GM18951 (cell line): ENCODE data around the gene CUL4A.

ENCODE experiments used
- POLR2A ChIP-seq: IDR thresholded peaks from 4 replicates; pipeline ENCODE4 v1.6.1; 2011; ENCODE audit warnings: mild to moderate bottlenecking; ENCODE audit not compliant: insufficient read length, insufficient read depth; ENCODE audit errors: extremely low read depth
- in situ Hi-C: fragments of 300-500 bp; cut with MboI; formaldehyde crosslinking; loops from one replicate; pipeline ENCODE4 v1.12.0; 2022; ENCODE audit warnings: low sequenced_read_pairs, mixed read lengths, inconsistent platforms; ENCODE audit not compliant: unreplicated experiment

CUL4A gene

DNA sequence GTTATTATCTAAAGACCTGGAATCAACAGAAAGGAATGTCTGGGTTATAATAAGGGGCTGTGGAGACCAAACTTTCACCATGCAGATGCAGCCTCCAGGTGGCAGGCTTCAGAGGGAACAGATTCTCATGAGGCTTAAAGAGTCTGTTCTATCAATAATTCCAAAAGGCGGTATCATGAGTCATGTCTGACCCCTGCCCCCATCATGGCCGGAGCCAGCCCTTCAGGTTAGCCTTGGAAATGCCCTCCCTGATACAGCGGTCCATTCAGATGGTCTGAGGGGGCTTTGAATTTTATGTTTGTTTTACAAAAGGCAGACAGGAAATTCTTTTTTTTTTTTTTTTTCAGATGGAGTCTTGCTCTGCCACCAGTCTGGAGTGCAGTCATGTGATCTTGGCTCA lies 66.0 kb downstream of the CUL4A start:
- no peak for TF ChIP-seq POLR2A
- in situ Hi-C loops, result no loop called here

DNA sequence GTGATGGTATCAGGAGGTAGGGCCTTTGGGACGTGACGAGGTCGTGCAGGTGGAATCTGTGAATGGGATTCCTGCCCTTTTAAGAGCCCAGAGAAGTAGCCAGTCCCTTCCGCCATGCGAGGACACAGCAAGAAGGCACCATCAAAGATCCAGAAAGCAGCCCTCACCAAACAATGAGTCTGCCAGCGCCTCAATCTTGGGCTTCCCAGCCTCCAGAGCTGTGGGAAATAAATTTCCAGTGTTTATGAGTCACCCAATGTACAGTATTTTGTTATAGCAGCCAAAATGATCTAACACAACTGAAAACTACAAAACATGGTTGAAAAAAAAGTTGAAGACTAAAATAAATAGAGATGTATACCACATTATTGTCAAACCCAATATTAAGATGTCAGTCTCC lies 70.7 kb downstream of the CUL4A start:
- in situ Hi-C loops, result no loop called here
- no peak for TF ChIP-seq POLR2A

DNA sequence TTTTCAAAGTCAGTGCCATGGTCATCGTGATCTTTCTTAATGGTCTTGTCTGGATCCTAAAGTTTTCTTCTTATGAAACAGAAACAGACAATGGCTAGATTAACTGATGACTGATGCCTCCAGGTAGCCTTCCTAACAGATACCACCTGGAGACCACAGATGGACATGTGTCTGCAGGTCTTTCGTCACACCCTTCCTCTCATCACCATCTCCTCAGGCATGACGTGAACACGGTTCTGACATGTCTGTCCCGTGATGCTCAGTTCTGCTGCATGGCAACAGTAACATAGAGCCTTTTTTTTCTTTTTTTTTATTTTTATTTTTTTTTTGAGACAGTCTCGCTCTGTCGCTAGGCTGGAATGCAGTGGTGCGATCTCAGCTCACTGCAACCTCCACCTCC lies 74.5 kb downstream of the CUL4A start:
- no peak for TF ChIP-seq POLR2A
- in situ Hi-C loops, result no loop called here

DNA sequence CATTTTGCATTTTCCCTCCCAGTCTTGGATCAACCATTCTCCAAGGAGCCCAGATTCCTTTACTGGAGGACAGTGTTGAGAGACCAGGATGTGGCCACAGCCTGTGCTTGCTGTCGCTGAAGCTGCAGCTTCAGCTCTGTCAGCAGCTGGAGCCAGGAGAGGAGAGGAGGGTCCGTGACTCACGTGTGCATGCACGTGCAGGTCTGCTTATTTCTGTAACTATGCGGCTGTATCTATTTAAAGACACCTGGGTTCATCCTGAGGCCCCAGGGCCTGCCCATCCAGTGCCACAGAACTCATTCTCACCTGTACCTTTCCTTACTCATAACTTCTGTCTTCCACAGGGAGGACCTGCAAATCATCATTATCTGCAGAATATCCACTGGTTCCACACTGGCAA lies 79.5 kb downstream of the CUL4A start:
- TF ChIP-seq POLR2A, result no peak
- in situ Hi-C loops, result no loop called here

DNA sequence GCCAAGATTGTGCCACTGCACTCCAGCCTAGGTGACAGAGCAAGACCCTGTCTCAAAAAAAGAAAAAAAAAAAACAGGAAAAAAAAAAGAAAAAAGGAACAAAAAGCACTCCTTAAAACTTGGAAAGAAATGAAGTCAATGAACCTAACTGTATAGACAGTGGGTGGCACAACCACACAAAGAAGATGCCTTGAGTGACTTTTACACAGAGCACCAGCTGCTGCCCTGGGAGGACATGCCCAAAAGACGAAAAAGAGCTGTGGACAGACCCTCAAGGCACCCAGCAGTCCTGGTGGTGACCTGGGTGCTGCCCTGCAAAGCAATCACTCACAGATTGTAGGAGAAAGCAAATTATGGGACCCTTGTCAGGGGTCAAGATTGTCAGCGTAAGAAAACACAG lies 81.7 kb downstream of the CUL4A start:
- in situ Hi-C loops, result no loop called here
- TF ChIP-seq POLR2A, result no peak

DNA sequence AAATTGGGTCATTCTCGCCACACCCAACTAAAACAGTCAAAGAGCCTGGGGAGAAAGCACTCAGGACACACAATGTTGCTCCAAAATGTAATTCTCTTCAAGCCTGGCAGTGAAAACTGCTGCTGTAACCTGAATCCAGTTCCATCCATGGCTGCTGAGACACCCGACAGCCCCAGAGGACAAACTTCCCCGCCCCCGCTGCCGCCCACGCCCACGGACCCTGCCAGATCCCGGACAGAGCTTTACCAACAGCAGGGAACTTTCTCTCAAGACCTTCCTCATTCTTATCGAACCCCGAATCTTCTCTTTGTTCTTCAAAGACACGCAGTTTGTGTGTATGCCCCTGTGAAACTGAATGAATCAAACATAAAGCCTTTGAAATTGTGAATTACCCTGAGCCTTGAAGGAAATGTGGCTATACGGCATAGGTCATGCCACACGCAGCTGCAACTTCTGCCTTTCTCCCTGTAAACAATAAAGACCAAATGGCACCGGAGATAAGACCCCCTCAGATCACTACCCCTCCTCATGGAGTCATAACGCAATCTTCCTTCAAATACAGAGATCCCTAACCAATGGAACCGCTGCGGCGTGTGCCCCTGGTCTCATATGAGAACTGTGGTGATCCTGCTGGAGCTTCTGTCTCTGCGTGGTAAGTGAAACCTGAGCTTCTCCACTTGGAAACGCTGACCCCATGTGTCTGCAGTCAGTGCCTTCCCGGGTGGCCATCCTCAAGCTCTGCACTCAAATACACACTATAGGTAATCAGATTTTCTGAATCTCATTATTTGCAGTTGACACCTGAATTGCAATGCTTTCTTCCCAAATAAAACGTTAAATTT lies 82.8 kb downstream of the CUL4A start:
- in situ Hi-C loops, result no loop called here
- TF ChIP-seq POLR2A, result no peak

DNA sequence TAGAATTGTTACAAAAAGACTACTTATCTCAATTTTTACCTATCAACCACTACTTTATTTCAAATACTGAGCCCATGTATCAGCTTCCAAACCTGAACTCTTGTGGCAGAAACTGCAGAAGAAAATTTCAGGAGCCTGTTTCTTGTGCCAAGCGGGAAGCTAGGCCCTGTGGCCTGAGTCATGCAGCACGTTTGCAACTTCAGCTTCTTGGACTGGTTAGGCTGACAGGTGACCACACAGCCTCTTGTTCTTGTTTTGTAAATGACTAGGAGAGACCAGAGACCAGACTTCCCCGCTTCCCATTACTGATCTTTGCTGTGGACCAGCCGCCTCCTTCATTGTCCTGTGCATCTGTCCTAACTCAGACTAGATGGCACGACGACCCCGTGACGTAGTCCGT lies 84.3 kb downstream of the CUL4A start:
- in situ Hi-C loops, result no loop called here
- no peak for TF ChIP-seq POLR2A

DNA sequence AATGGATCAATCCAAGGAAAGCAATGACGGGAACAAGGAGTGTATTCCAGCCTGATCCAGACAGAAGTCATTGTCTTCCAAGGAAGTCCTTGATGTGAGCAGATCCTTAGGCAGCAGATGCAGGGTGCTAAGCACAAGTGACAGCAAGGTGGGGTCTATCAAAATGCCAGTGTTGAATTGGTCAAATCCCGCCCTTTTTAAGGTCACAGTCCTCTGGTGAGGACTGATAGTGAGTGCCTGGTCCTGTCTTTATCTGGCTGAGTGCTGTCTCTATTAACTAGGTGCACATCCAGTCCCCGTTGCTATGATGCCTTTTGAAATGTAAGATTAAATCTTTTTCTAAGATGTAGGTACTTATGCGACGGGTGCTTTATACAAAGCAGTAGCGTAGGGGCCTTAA lies 86.4 kb downstream of the CUL4A start:
- in situ Hi-C loops, result no loop called here
- no peak for TF ChIP-seq POLR2A

DNA sequence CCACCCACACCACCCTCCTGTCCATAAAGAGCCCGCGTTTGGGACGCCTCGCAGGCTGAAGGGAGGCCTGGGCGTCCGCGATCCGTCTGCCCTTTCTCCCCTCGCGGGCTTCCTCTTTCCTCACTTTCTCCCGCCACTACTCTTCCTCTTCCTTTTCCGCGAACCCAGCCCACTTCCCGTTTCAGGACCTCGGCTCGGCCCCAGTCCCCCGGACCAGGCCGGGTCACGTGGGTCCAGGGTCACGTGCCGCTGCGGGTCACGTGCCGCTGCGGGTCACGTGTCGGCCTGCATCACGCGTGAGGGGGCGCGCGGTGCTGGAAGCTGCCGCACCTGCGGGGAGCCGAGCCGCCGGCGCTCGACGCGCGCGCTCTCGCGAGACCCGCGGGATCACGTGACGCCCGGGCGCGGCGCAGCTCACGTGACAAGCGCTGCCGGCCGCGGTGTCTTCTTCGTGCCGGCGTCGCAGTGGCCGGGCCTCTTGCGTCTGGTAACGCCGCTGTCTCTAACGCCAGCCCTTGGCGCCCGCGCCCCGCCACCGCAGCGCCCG lies 87.5 kb downstream of the CUL4A start, which contains the start of gene LAMP1:
Gene LAMP1 (plus strand): TSS at position 417 of the 547 bp plus-strand sequence. CDS start 196 bp downstream, outside the sequence.
- peak; percentile 71 for TF ChIP-seq POLR2A
- in situ Hi-C loops, result no loop called here

DNA sequence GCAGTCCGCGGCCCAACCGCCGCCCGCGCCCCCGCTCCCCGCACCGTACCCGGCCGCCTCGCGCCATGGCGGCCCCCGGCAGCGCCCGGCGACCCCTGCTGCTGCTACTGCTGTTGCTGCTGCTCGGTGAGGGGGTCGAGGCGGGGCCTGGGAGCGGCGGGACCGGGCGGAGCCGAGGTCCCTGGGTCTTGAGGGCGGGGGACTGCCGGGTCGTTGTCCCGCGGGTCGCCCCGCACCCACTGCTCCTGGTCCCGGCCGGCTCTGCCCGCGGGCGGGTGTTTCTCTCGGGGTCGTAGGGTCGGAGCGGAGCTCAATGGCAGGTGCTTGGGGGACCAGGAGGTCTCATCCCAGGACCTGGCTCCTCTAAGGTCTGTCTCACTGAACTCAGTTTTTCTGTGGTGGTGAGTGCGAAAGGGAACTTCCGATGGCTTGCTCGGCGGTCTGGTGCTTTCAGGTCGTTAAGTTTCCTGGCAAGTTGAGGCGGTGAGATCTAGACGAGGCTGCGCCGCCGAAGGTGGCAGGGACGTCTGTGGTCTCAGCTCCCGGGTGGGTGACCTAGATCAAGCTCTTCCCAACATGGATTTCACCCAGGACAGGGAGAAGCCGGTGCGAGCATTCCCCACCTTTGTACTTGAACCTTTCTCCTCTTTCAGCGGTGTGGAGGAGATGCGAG lies 88.1 kb downstream of the CUL4A start:
- TF ChIP-seq POLR2A, result no peak
- in situ Hi-C loops, result no loop called here

DNA sequence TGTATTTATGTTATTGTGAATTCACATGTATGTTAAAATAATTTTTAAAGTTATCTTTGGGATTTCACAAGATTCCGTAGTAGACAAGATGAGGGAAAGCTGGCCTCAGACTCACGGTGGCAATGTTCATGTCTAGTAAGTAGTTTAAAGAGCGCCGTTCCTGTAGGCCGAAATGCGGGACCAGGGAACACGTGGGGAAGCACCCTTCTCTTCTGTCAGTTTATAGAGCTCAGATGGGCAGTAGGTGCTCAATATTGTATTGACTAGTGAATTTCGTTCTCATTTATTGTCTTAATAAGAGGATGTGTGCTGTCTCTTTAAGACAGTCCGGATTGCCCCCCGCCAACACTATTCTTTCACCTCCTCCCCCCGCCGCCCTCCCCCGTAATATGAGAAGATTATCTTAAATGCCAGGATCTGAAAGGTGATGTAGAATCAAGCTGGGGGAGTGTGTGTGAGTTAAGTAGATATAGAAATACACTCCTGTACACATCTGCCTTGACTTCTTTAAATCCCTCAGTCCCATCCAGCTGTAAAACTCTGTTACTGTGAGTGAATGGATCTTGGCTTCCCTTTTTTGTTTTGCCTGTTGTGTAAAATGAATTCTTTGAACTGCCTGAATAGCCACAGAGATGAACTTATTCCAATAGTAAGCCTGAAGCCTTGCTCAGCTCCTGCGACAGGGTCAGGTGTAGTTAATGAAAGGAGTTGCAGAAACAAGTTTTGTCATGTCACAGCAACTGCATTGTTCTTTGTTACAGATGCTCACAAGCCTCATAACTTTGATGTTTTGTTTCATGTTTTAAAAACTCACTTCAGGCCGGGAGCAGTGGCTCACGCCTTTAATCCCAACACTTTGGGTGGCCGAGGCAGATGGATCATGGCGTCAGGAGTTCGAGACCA lies 88.9 kb downstream of the CUL4A start:
- in situ Hi-C loops, result no loop called here
- no peak for TF ChIP-seq POLR2A

DNA sequence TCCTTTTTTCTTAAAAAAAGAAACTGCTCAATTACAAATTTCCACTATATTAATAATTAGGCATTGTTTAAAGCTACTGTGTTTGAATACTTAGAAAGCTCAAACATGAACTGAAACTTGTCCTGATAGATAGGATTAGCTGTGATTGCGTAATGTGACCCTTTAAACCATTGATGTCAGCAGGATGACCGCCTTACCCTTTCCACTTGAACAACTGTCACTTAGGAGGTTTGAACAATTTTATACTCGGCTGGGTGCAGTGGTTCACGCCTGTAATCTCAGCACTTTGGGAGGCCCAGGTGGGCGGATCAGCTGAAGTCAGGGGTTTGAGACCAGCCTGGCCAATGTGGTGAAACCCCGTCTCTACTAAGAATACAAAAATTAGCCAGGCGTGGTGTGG lies 90.5 kb downstream of the CUL4A start:
- no peak for TF ChIP-seq POLR2A
- in situ Hi-C loops, result no loop called here

DNA sequence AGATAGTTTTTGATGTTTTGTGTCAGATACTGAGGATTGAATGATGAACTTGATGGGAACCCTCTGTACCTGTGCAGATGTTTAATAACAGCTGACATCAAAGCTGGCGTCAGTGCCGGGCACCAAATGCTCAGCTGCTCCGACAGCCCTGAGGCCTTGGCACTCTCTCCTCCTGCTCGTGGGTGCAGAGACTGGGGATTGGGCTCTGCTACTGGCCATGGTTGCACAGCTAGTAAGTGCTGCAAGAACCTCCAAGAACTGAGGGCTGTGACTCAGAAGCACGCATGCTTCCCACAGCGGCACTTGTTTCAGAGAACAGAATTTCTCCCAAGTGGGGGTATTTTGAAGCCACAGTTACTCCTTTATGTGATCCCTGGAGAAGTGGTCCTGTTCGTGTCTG lies 93.6 kb downstream of the CUL4A start:
- in situ Hi-C loops, result no loop called here
- TF ChIP-seq POLR2A, result no peak
